Neural cell (in vitro differentiated cells): ENCODE results near the gene FRMD4A. TPM values are rescaled to one million over a fixed set of nuclear protein-coding genes. Genes with fewer than 3 reads are reported as not detected.

ENCODE experiments used
- H2AFZ ChIP-seq: fragments of 200-600, 300-800 bp; sonication (generic), shearing (Covaris generic); 2 replicates; pipeline ENCODE4 v1.6.0; 2014; ENCODE audit warnings: low read depth, mild to moderate bottlenecking, antibody characterized with exemption, low read length, moderate library complexity
- H3F3A ChIP-seq: fragments of 200-600 bp; shearing (Covaris generic); 2 replicates; pipeline ENCODE4 v1.6.1; 2016; ENCODE audit warnings: mild to moderate bottlenecking, moderate library complexity, mixed read lengths, antibody characterized with exemption, low read length; ENCODE audit not compliant: insufficient read depth, poor library complexity, severe bottlenecking
- H3K27ac ChIP-seq: fragments of 200-600, 300-800 bp; sonication (generic), shearing (Covaris generic); 2 replicates; pipeline ENCODE4 v1.5.1; 2014; ENCODE audit warnings: mild to moderate bottlenecking, low read length, moderate library complexity
- H3K27me3 ChIP-seq: fragments of 300-800, 200-600 bp; sonication (generic), shearing (Covaris generic); 2 replicates; pipeline ENCODE4 v1.6.0; 2014; ENCODE audit warnings: mild to moderate bottlenecking, low read depth, low read length, moderate library complexity; ENCODE audit not compliant: insufficient read depth
- H3K36me3 ChIP-seq: fragments of 300-800, 200-600 bp; sonication (generic), shearing (Covaris generic); 2 replicates; pipeline ENCODE4 v1.5.1; 2014; ENCODE audit warnings: mild to moderate bottlenecking, antibody characterized with exemption, low read length, moderate library complexity; ENCODE audit not compliant: insufficient read depth
- H3K4me2 ChIP-seq: fragments of 300-800, 200-600 bp; sonication (generic), shearing (Covaris generic); 2 replicates; pipeline ENCODE4 v1.6.0; 2014; ENCODE audit warnings: mild to moderate bottlenecking, low read length
- H3K4me3 ChIP-seq: fragments of 300-800, 200-600 bp; sonication (generic), shearing (Covaris generic); 2 replicates; pipeline ENCODE4 v1.5.1; 2014; ENCODE audit warnings: mild to moderate bottlenecking, low read length, moderate library complexity
- H3K79me2 ChIP-seq: fragments of 200-600 bp; shearing (Covaris generic); replicated peaks from 2 replicates; pipeline ENCODE4 v1.6.0; 2014; ENCODE audit warnings: mild to moderate bottlenecking, low read length, moderate library complexity; ENCODE audit not compliant: insufficient read depth
- H3K9ac ChIP-seq: fragments of 300-800, 200-600 bp; sonication (generic), shearing (Covaris generic); 2 replicates; pipeline ENCODE4 v1.6.1; 2016; ENCODE audit warnings: mild to moderate bottlenecking, low read length, mixed read lengths
- H3K9me2 ChIP-seq: fragments of 200-600 bp; shearing (Covaris generic); 2 replicates; pipeline ENCODE4 v1.6.1; 2016; ENCODE audit warnings: mild to moderate bottlenecking, low read length, mixed read lengths; ENCODE audit not compliant: insufficient read depth
- H3K9me3 ChIP-seq: fragments of 200-600, 300-800 bp; sonication (generic), shearing (Covaris generic); 2 replicates; pipeline ENCODE4 v1.6.1; 2016; ENCODE audit warnings: mild to moderate bottlenecking, mixed run types, low read length, moderate library complexity, mixed read lengths
- H4K20me1 ChIP-seq: fragments of 200-600 bp; shearing (Covaris generic); 2 replicates; pipeline ENCODE4 v1.6.1; 2016; ENCODE audit warnings: mild to moderate bottlenecking, mixed run types; ENCODE audit not compliant: insufficient read depth
- CTCF ChIP-seq: fragments of 450-650 bp; IDR thresholded peaks from 2 replicates; pipeline ENCODE4 v1.5.1; 2014; ENCODE audit warnings: antibody characterized with exemption, mild to moderate bottlenecking, moderate library complexity; ENCODE audit not compliant: poor library complexity, severe bottlenecking
- EP300 ChIP-seq: fragments of 450-650 bp; conservative IDR thresholded peaks from 2 replicates; pipeline ENCODE4 v1.6.1; 2014; ENCODE audit warnings: antibody characterized with exemption, mild to moderate bottlenecking, moderate library complexity; ENCODE audit not compliant: poor library complexity, severe bottlenecking
- EZH2 ChIP-seq: fragments of 200-600, 300-800 bp; shearing (Covaris generic), sonication (generic); IDR thresholded peaks from 2 replicates; pipeline ENCODE4 v1.6.1; 2014; ENCODE audit warnings: antibody characterized with exemption, low read length, borderline replicate concordance, mild to moderate bottlenecking; ENCODE audit not compliant: insufficient read depth, poor library complexity, severe bottlenecking
- MXI1 ChIP-seq: fragments of 450-650 bp; conservative IDR thresholded peaks from 2 replicates; pipeline ENCODE4 v1.6.1; 2014; ENCODE audit warnings: antibody characterized with exemption, mild to moderate bottlenecking; ENCODE audit not compliant: poor library complexity, severe bottlenecking
- POLR2AphosphoS5 ChIP-seq: IDR thresholded peaks from 2 replicates; pipeline ENCODE4 v1.6.1; 2012
- RAD21 ChIP-seq: fragments of 450-650 bp; conservative IDR thresholded peaks from 2 replicates; pipeline ENCODE4 v1.6.1; 2014; ENCODE audit warnings: antibody characterized with exemption, mild to moderate bottlenecking, moderate library complexity
- REST ChIP-seq: IDR thresholded peaks from 2 replicates; pipeline ENCODE4 v1.6.1; 2012; ENCODE audit warnings: borderline replicate concordance
- SMC3 ChIP-seq: fragments of 450-650 bp; conservative IDR thresholded peaks from 2 replicates; pipeline ENCODE4 v1.6.1; 2014; ENCODE audit warnings: antibody characterized with exemption, mild to moderate bottlenecking, moderate library complexity; ENCODE audit not compliant: poor library complexity
- TAF1 ChIP-seq: IDR thresholded peaks from 2 replicates; pipeline ENCODE4 v1.6.1; 2012; ENCODE audit warnings: low read depth
- polyA plus RNA-seq: library from polyadenylated mRNA; depleted of rRNA; stranded (reverse); fragments of >200 nt; gene quantifications from 2 replicates; pipeline ENCODE4 v1.2.3, GENCODE V29; 2014

The FRMD4A gene
- polyA plus RNA-seq, 1 donor from 2014 or later: 36.5 TPM

GRCh38 chr10:14153570-14154055 is 177.1 kb downstream of the FRMD4A start:
- H4K20me1 ChIP-seq: no peaks in the 10 kb centered on the region
- no peak overlapping the region for H2AFZ ChIP-seq
- no peaks in the 10 kb centered on the region for H3K79me2 ChIP-seq
- H3K4me2 ChIP-seq: no peak overlapping the region
- H3K9me3 ChIP-seq: no peaks in the 10 kb centered on the region
- H3K9ac ChIP-seq: no peak overlapping the region
- H3K27ac ChIP-seq: no peak overlapping the region
- no peak overlapping the region for H3K4me3 ChIP-seq
- no peak for TF ChIP-seq TAF1
- no peak for TF ChIP-seq REST
- no peak for TF ChIP-seq RAD21
- TF ChIP-seq SMC3: no peak
- TF ChIP-seq EZH2: no peak
- TF ChIP-seq CTCF: no peak
- no peak for TF ChIP-seq POLR2AphosphoS5
- no peak for TF ChIP-seq EP300
- no peak for TF ChIP-seq MXI1
- no peaks in the 10 kb centered on the region for H3K9me2 ChIP-seq
- H3K36me3 ChIP-seq: no peaks in the 10 kb centered on the region
- H3K27me3 ChIP-seq: no peaks in the 10 kb centered on the region
- H3F3A ChIP-seq: no peaks in the 10 kb centered on the region

GRCh38 chr10:14151571-14151970 is 179.2 kb downstream of the FRMD4A start:
- no peaks in the 10 kb centered on the region for H3K9me3 ChIP-seq
- no peak overlapping the region for H2AFZ ChIP-seq
- no peak overlapping the region for H3K4me3 ChIP-seq
- H3K27ac ChIP-seq: no peak overlapping the region
- TF ChIP-seq RAD21: no peak
- no peak for TF ChIP-seq MXI1
- TF ChIP-seq EZH2: no peak
- no peak for TF ChIP-seq EP300
- TF ChIP-seq REST: no peak
- TF ChIP-seq SMC3: no peak
- no peak for TF ChIP-seq TAF1
- no peak for TF ChIP-seq CTCF
- no peak for TF ChIP-seq POLR2AphosphoS5
- no peak overlapping the region for H3K4me2 ChIP-seq
- no peaks in the 10 kb centered on the region for H4K20me1 ChIP-seq
- H3K9me2 ChIP-seq: no peaks in the 10 kb centered on the region
- H3K27me3 ChIP-seq: no peaks in the 10 kb centered on the region
- no peak overlapping the region for H3K9ac ChIP-seq
- peaks cover 4% of the 10 kb centered on the region for H3K79me2 ChIP-seq
- H3K36me3 ChIP-seq: no peaks in the 10 kb centered on the region
- no peaks in the 10 kb centered on the region for H3F3A ChIP-seq
